A549 (cell line): Measurements from ENCODE around the gene CSNK2A1.

ENCODE experiments used
- CBX2 ChIP-seq: fragments of 200-600 bp; sonication (generic); IDR thresholded peaks from 2 replicates; pipeline ENCODE4 v1.6.1; 2016; ENCODE audit warnings: low read depth, mild to moderate bottlenecking, borderline replicate concordance
- CHD2 ChIP-seq: fragments of 150-350 bp; IDR thresholded peaks from 2 replicates; pipeline ENCODE4 v1.6.1; 2014; ENCODE audit warnings: low read length; ENCODE audit not compliant: partially characterized antibody
- CTCF ChIP-seq: fragments of >200 bp; sonication (Bioruptor Twin); formaldehyde crosslinking; IDR thresholded peaks from 3 replicates; pipeline ENCODE4 v1.5.1; 2016
- MAX ChIP-seq: IDR thresholded peaks from 2 replicates; pipeline ENCODE4 v1.6.1; 2012
- MAZ ChIP-seq: fragments of 150-350 bp; IDR thresholded peaks from 2 replicates; pipeline ENCODE4 v1.6.1; 2014; ENCODE audit warnings: antibody characterized with exemption, low read depth, low read length, borderline replicate concordance

- TF ChIP-seq CHD2 (no peak), CBX2 (no peak), CTCF (no peak), MAZ (no peak), MAX (no peak)
These were observed 82.9 kb downstream of the CSNK2A1 start for GRCh38 chr20:460707-461106.
